Fibroblast of the aortic adventitia (primary cell): ENCODE results near the gene EFL1. TPM values are rescaled to one million over a fixed set of nuclear protein-coding genes. Genes with fewer than 3 reads are reported as not detected.
A peak's percentile ranks its signal among the peaks of the same experiment; 100 is the strongest.

Experiments used
- DNase-seq: peaks from one replicate; pipeline ENCODE4 v3.0.0-alpha.2; 2010; ENCODE audit warnings: low read depth
- H3K4me3 ChIP-seq: 2 replicates; pipeline ENCODE4 v1.5.1; 2011; ENCODE audit warnings: low read depth, mild to moderate bottlenecking, control low read depth, low read length, moderate library complexity
- CTCF ChIP-seq: IDR thresholded peaks from 2 replicates; pipeline ENCODE4 v1.5.1; 2011; ENCODE audit warnings: mild to moderate bottlenecking, low read length, control low read depth, inconsistent platforms; ENCODE audit not compliant: insufficient read depth
- total RNA-seq: library from RNA; depleted of rRNA; stranded (reverse); fragments of >200 nt; gene quantifications from 2 replicates; pipeline ENCODE4 v1.2.3, GENCODE V29; 2012; ENCODE audit warnings: low replicate concordance

EFL1 gene
- total RNA-seq, 1 donor, result 36.7 TPM

GRCh38 chr15:82173108-82173507 is 89.4 kb downstream of the EFL1 start:
- TF ChIP-seq CTCF, result no peak
- no peak overlapping the region for H3K4me3 ChIP-seq
- DNase-seq, result no peak

GRCh38 chr15:82172506-82172905 is 90.0 kb downstream of the EFL1 start:
- no peak overlapping the region for H3K4me3 ChIP-seq
- no peak for DNase-seq
- TF ChIP-seq CTCF, result no peak

- no peak for TF ChIP-seq CTCF
- no peak for DNase-seq
- H3K4me3 ChIP-seq, result no peak overlapping the region
These were observed 93.8 kb downstream of the EFL1 start for GRCh38 chr15:82168757-82169156.

GRCh38 chr15:82168296-82168695 is 94.2 kb downstream of the EFL1 start:
- no peak overlapping the region for H3K4me3 ChIP-seq
- no peak for DNase-seq
- TF ChIP-seq CTCF, result no peak

- TF ChIP-seq CTCF, result no peak
- no peak overlapping the region for H3K4me3 ChIP-seq
- no peak for DNase-seq
These were observed 96.6 kb downstream of the EFL1 start for GRCh38 chr15:82165948-82166376.

GRCh38 chr15:82159922-82160321 is 102.6 kb downstream of the EFL1 start:
- H3K4me3 ChIP-seq, result no peak overlapping the region
- peak; percentile 98 for DNase-seq
- TF ChIP-seq CTCF, result no peak

GRCh38 chr15:82158811-82159210 is 103.7 kb downstream of the EFL1 start:
- TF ChIP-seq CTCF, result no peak
- no peak overlapping the region for H3K4me3 ChIP-seq
- no peak for DNase-seq
